ENCODE data around the gene SLC6A4.

SLC6A4 gene

DNA sequence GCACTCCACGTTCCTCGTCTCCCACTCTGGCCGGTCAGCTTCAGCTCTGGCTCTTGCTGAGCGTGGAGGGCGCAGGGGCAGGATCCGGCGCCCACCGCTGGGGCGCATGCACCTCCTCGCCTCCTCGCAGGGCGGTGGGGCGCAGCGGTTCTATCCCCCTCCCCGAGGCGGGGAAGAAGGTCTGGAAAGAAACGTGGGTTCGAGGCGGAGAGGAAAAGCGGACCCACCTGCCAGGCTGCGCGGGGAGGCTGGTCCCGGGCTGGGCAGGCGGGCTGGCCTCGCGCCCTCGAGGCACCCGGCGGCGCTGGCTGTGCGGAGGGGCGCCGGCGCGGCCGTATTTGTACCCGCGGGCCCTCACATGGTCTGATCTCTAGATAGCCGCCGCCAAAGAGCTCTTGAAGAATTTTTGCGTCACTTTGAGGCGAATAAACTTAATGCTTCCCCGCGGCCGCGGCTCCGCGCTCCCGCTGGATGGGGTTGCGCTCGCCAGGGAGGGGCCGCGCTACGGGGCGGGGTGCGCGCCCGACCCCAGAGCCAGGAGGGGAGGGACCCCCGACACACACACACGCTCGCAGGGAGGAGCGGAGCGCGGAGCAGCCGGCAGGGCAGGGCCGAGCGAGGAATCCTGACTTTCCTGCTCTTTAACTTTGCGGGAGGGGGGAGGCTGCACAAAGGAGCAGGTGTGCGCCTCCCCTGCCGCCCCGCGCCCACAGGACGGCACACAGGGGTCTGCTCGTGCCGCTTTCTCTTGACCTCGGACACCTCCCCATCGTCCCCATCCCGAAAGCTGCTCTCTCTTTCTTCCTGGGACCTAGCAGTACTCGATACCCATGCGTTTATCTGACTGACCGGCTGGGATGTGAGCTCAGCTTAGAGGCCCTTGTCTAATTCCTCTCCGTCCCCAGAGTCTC lies at the start of gene SLC6A4:
SLC6A4 (minus strand) TSS at position 312 of the 911 bp plus-strand sequence. CDS start 13,739 bp downstream, outside the sequence.
- DNase-seq (ENCODE audit: low read depth, low spot score) = no peak
- TF ChIP-seq, protein P1, sequence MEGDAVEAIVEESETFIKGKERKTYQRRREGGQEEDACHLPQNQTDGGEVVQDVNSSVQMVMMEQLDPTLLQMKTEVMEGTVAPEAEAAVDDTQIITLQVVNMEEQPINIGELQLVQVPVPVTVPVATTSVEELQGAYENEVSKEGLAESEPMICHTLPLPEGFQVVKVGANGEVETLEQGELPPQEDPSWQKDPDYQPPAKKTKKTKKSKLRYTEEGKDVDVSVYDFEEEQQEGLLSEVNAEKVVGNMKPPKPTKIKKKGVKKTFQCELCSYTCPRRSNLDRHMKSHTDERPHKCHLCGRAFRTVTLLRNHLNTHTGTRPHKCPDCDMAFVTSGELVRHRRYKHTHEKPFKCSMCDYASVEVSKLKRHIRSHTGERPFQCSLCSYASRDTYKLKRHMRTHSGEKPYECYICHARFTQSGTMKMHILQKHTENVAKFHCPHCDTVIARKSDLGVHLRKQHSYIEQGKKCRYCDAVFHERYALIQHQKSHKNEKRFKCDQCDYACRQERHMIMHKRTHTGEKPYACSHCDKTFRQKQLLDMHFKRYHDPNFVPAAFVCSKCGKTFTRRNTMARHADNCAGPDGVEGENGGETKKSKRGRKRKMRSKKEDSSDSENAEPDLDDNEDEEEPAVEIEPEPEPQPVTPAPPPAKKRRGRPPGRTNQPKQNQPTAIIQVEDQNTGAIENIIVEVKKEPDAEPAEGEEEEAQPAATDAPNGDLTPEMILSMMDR (IDR thresholded peaks at IDR 0.05; ENCODE audit: low read depth, low read length) = no peak
- in situ Hi-C loops (cut with HindIII; ENCODE audit: low sequenced_read_pairs) = no loop called here
- H3K4me3 ChIP-seq (ENCODE audit: low read depth, low read length) = peak within 1 kb of the TSS; percentile 34

DNA sequence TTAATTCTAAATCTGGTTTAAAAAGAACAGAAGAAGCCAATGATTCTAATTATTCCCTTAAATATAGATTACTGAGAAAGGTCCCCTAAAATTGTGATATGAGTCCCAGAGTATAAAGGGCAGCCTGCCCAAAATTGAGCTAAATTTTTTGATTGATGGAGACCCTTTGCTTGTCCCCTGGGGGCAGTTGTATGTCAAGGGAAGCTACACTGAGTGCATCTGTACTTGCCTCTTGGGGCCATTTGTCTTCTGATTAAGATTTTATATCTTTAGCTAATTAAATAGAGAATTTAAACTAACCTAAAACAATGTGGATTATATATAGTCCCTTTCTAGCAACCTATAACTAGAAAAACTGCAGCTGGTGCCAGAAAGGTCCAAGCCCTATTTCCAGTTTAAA lies 43.7 kb upstream of the SLC6A4 start:
- in situ Hi-C loops (cut with HindIII; ENCODE audit: low sequenced_read_pairs) = no loop called here
- no peak for DNase-seq (ENCODE audit: low read depth, low spot score)
- H3K4me3 ChIP-seq (ENCODE audit: low read depth, low read length) = no peak overlapping the region
- TF ChIP-seq, protein P1 (IDR thresholded peaks at IDR 0.05; ENCODE audit: low read depth, low read length) = no peak

DNA sequence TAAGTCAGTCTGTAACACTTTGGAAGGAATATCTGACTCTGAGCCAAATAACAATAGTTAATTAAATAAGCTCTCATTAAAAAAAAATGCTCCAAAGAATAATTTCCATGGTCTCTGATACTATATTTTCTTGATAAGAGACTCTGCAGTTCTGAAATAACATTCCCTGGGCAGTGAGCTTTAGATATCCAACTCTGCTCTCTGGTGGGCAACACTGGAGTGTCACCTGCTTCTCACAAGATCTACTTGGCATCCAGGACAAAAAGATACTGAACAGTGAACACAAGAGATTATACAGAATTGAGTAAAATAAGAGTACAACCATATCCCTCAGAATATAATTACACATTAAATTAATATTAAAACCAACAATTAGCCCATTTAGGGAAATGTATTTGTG lies 42.5 kb upstream of the SLC6A4 start:
- in situ Hi-C loops (cut with HindIII; ENCODE audit: low sequenced_read_pairs) = no loop called here
- DNase-seq (ENCODE audit: low read depth, low spot score) = peak; percentile 57
- H3K4me3 ChIP-seq (ENCODE audit: low read depth, low read length) = no peak overlapping the region
- TF ChIP-seq, protein P1 (IDR thresholded peaks at IDR 0.05; ENCODE audit: low read depth, low read length) = peak; percentile 52

DNA sequence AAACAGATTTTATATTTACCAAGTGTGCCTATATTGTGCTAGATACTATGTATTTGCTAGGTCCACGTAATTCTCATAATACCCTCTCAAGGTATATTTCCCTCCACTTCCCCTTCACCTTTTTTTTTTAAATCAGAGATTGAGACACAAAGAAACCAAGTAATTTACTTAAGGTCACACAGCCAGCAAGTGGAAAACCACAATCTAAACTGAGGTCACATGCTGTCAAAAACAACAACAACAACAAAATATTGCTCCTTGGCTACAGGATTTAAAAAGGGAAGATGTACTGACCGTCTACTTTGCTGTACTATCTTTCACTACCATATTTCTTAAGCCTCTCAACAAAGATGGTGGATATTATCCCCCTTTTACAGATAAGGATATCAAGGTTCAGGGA lies 40.4 kb upstream of the SLC6A4 start:
- TF ChIP-seq, protein P1 (IDR thresholded peaks at IDR 0.05; ENCODE audit: low read depth, low read length) = no peak

DNA sequence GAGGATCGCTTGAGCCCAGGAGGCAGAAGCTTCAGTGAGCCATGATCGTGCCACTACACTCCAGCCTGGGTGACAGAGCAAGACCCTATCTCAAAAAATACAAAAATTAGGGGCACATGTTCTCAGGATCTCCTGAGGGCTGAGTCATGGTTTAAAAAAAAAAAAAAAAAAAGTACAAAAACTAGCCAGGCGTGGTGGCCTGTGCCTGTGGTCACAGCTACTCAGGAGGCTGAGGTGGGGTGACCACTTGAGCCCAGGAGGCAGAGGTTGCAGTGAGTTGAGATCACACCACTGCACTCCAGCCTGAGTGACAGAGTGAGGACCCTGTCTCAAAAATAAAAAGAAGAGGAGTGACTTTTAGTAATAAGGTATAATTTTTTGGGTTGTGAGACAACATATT lies 39.4 kb upstream of the SLC6A4 start:
- in situ Hi-C loops (cut with HindIII; ENCODE audit: low sequenced_read_pairs) = no loop called here
- DNase-seq (ENCODE audit: low read depth, low spot score) = no peak
- TF ChIP-seq, protein P1 (IDR thresholded peaks at IDR 0.05; ENCODE audit: low read depth, low read length) = no peak
- no peak overlapping the region for H3K4me3 ChIP-seq (ENCODE audit: low read depth, low read length)

More for the DNA sequence above, 40.4 kb upstream of the SLC6A4 start:
- no peak overlapping the region for H3K4me3 ChIP-seq (ENCODE audit: low read depth, low read length)
- no peak for DNase-seq (ENCODE audit: low read depth, low spot score)
- in situ Hi-C loops (cut with HindIII; ENCODE audit: low sequenced_read_pairs) = no loop called here

DNA sequence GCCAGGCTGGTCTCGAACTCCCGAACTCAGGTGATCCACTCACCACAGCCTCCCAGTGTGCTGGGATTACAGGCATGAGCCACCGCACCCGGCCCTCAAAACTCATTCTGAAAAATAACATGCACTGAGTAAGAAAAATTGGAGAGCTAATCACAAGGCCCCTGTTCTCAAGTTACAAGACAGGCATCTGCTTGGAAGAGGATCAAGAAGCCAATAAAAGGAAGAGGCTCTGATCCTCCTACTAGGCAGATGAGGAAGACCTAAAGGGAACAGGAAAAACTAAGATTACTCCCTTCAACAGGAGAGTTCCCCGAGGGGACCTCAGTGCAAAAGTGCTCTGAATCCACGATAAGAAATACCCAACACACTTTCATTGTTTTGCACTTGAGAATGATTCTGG lies 37.9 kb upstream of the SLC6A4 start:
- DNase-seq (ENCODE audit: low read depth, low spot score) = peak; percentile 30
- in situ Hi-C loops (cut with HindIII; ENCODE audit: low sequenced_read_pairs) = no loop called here
- TF ChIP-seq, protein P1 (IDR thresholded peaks at IDR 0.05; ENCODE audit: low read depth, low read length) = no peak
- no peak overlapping the region for H3K4me3 ChIP-seq (ENCODE audit: low read depth, low read length)
